Measurements from ENCODE around the gene ARHGAP6. TPM values are rescaled to one million over a fixed set of nuclear protein-coding genes. Genes with fewer than 3 reads are reported as not detected.

The ARHGAP6 gene
- total and polyA plus RNA-seq, 3 donors from 2014 or later = 4.8 to 11.8 (median 5.7) TPM

GRCh38 chrX:11336201-11336600, 329.5 kb downstream of the ARHGAP6 start:
- Histone ChIP-seq H3K4me3 (no peak overlapping the region), H3K36me3 (ENCODE audit: low read depth, missing control alignments) (no peaks in the 10 kb centered on the region), H3K27me3 (no peaks in the 10 kb centered on the region), H3K4me1 (no peaks in the 10 kb centered on the region), H3K9me3 (no peaks in the 10 kb centered on the region), H3K27ac (no peak overlapping the region)
- intact Hi-C loops (cut with DNase I; ENCODE audit: low total_unique reads) = no loop called here
- WGBS, 2 donors = 87% methylated on average over 2 of the region's 2 CpGs
- no peak for TF ChIP-seq CTCF (IDR thresholded peaks at IDR 0.05)
- TF ChIP-seq POLR2A (IDR thresholded peaks at IDR 0.05) = no peak
- DNase-seq = no peak

- Histone ChIP-seq H3K36me3 (ENCODE audit: low read depth, missing control alignments) (no peaks in the 10 kb centered on the region), H3K27me3 (no peaks in the 10 kb centered on the region), H3K9me3 (no peaks in the 10 kb centered on the region), H3K4me1 (no peaks in the 10 kb centered on the region), H3K4me3 (no peak overlapping the region), H3K27ac (no peak overlapping the region)
- DNase-seq = no peak
- 56 to 67% methylated on average over 1 to 2 of the region's 2 CpGs for WGBS, 2 donors
- intact Hi-C loops (cut with DNase I; ENCODE audit: low total_unique reads) = no loop called here
- TF ChIP-seq CTCF (IDR thresholded peaks at IDR 0.05) = no peak
- no peak for TF ChIP-seq POLR2A (IDR thresholded peaks at IDR 0.05)
Observed at GRCh38 chrX:11334165-11334564, 331.6 kb downstream of the ARHGAP6 start.

- no peak for TF ChIP-seq CTCF (IDR thresholded peaks at IDR 0.05)
- no peak for DNase-seq
- no peaks in the 10 kb centered on the region for H3K9me3 ChIP-seq
- no peak overlapping the region for H3K27ac ChIP-seq
- intact Hi-C loops (cut with DNase I; ENCODE audit: low total_unique reads) = no loop called here
- no peaks in the 10 kb centered on the region for H3K4me1 ChIP-seq
- WGBS, 2 donors = 86 to 98% methylated on average over 2 of the region's 2 CpGs
- no peak overlapping the region for H3K4me3 ChIP-seq
- H3K36me3 ChIP-seq (ENCODE audit: low read depth, missing control alignments) = no peaks in the 10 kb centered on the region
- no peaks in the 10 kb centered on the region for H3K27me3 ChIP-seq
Observed at GRCh38 chrX:11331788-11332187, 333.9 kb downstream of the ARHGAP6 start.

GRCh38 chrX:11329021-11329420, 336.7 kb downstream of the ARHGAP6 start:
- Histone ChIP-seq H3K4me1 (no peaks in the 10 kb centered on the region), H3K4me3 (no peak overlapping the region), H3K27me3 (no peaks in the 10 kb centered on the region), H3K36me3 (ENCODE audit: low read depth, missing control alignments) (no peaks in the 10 kb centered on the region), H3K9me3 (no peaks in the 10 kb centered on the region), H3K27ac (no peak overlapping the region)
- WGBS, 2 donors = 70 to 72% methylated on average over 5 of the region's 5 CpGs
- intact Hi-C loops (cut with DNase I; ENCODE audit: low total_unique reads) = no loop called here
- no peak for DNase-seq
- TF ChIP-seq CTCF (IDR thresholded peaks at IDR 0.05) (no peak), POLR2A (IDR thresholded peaks at IDR 0.05) (no peak)

- H3K4me3 ChIP-seq = no peak overlapping the region
- no peaks in the 10 kb centered on the region for H3K36me3 ChIP-seq (ENCODE audit: low read depth, missing control alignments)
- TF ChIP-seq POLR2A (IDR thresholded peaks at IDR 0.05) (no peak), CTCF (IDR thresholded peaks at IDR 0.05) (no peak)
- intact Hi-C loops (cut with DNase I; ENCODE audit: low total_unique reads) = no loop called here
- H3K27ac ChIP-seq = no peak overlapping the region
- H3K9me3 ChIP-seq = no peaks in the 10 kb centered on the region
- no peaks in the 10 kb centered on the region for H3K4me1 ChIP-seq
- no peak for DNase-seq
- WGBS, 2 donors = 90 to 92% methylated on average over 3 of the region's 3 CpGs
- H3K27me3 ChIP-seq = no peaks in the 10 kb centered on the region
Observed at GRCh38 chrX:11328134-11328533, 337.6 kb downstream of the ARHGAP6 start.
